HG03571 (cell line): Measurements from ENCODE around the gene COPA.
A peak's percentile ranks its signal among the peaks of the same experiment; 100 is the strongest.

Experiments used
- ATAC-seq: cut with Tn5 transposase; IDR thresholded peaks from one replicate; pipeline ENCODE4 v1.9.1; 2021; ENCODE audit not compliant: unreplicated experiment

COPA gene

DNA sequence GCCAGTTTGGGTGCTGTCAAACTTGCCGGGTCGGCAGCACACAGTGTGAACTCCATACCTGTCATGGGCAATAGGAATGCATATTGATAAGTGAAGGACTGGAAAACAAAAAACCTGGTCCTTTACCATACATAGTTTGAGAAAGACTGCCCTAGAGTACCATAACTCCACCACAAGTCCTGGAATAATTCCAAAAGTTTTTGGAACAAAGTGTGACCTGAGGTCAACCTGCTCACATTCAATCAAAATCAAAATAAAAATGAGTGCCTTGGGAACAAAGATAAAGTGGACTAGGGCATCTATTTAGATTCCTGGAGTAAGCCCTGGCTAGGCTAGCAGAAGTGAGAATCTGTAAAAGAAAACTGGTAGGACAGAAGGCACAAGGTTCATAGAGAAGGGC lies 65.7 kb downstream of the COPA start:
- ATAC-seq, result no peak

DNA sequence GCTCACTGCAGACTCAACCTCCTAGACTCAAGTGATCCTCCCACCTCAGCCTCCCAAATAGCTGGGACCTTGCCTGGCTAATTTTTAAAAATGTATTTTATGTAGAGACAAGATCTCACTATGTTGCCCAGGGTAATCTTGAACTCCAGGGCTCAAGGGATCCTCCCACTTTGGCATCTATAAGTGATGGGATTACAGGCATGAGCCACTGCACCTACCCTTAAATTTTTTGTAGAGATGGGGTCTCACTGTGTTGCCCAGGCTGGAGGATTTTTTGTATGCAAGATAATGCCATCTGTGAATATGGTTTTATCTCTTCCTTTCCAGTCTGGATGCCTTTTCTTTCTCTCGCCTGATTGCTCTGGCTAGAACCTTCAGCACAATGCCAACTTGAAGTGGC lies 72.0 kb downstream of the COPA start:
- no peak for ATAC-seq

DNA sequence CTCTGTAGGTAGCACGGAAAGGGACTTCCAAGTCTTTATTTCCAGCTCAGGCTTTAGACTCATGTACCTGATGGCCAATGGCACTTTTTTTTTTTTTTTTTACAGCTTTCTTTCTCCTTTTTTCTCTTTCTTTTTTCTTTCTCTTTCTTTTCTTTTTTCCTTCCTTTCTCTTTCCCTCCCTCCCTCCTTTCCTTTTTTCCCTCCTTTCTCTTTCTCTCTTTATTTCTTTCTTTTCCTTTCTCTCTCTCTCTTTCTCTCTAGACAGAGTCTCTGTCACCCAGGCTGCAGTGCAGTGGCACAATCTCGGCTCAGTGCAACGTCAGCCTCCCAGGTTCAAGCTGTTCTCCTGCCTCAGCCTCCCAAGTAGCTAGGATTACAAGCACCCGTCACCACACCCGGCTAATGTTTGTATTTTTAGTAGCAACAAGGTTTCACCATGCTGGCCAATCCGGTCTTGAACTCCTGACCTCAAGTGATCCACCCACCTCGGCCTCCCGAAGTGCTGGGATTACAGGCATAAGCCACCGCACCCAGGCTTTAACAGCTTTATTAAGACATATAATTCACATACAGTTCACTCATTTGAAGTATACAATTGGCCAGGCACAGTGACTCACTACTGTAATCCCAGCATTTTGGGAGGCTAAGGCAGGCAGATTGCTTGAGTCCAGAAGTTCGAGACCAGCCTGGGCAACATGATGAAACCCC lies 75.6 kb downstream of the COPA start:
- no peak for ATAC-seq

DNA sequence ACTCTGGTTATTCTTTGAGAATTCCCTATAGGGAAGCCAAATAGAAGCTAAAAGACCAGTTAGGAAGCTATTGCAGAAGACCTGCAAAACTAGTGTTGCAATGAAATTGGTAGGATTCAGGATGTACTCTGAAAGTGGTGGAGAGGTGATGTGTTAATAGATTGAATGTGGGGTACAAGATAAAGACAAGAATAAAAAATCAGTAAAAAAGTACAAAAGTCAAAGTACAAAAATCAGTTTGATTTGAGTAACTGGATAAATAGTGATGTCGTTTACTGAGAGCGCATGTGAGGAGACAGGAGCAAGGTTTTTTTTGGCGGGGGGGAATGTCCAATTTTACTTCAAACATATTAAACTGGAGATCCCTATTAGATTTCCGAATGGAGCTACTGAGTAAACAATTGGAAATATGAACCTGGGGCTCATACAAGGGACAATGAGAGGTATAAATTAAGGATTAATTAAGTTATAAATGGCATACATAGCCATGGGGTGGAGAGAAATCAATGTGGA lies 78.2 kb downstream of the COPA start:
- no peak for ATAC-seq

DNA sequence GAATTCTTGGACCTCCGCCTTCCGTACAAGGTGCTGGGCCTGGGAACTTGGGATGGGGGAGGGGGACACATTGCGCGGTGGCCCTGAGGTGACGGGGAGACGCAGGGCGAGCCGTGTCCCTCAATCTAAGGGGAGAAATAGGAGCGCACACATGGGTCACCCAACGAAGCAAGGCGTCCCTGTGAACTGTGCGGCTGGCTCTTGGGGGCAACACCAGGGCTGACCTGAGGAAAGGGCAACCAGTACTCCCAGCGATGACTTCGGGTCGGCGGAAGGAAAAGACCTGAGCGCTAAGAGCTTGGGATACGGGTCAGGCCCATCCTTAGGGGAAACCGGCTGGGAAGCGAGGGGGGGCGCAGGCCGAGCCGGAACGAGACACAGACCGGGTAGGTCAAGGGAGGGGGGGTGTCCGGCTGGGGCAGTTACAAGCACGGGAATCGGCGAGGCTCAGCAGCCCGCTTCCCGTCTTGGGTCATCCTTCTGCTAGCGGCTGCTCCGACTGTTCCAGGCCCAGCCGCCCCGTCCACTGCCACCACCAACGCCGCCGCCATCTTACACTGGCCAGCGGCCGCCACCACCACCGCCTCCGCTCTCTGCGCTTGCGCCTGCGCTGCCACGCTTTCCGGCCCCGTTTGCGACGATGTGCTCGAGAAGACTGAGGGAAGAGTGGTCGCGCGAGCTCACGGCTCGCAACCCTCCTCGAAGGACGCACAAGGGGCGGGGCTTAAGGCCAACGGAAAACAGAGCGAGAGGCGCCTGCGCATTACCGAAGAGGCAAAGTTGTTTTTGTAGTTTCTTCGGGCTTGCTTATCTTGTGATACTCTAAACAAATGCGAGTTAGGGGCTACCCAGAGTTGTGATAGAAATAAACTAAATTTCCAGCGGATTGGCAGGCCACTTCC lies 80.9 kb downstream of the COPA start, which contains the start of gene DCAF8:
DCAF8 (minus strand) TSS at position 657 of the 902 bp plus-strand sequence. CDS start 18,541 bp downstream, outside the sequence.
- ATAC-seq, result peak; percentile 77

DNA sequence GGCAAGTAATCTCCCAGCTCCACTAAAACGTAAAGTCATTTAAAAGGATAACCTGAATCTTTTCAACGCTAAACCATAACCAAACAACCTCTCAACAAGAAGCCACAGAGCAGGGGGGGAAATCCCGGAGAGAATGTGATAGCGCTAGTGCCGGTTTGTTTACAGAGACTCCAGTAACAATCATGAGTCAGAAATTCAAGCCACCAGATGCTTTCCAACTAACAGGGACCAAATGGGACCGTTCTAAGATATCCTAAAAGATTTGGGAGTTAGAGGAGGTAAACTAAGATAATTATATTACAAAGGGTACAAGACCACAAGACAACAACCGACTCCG lies 81.5 kb downstream of the COPA start:
- peak; percentile 29 for ATAC-seq

DNA sequence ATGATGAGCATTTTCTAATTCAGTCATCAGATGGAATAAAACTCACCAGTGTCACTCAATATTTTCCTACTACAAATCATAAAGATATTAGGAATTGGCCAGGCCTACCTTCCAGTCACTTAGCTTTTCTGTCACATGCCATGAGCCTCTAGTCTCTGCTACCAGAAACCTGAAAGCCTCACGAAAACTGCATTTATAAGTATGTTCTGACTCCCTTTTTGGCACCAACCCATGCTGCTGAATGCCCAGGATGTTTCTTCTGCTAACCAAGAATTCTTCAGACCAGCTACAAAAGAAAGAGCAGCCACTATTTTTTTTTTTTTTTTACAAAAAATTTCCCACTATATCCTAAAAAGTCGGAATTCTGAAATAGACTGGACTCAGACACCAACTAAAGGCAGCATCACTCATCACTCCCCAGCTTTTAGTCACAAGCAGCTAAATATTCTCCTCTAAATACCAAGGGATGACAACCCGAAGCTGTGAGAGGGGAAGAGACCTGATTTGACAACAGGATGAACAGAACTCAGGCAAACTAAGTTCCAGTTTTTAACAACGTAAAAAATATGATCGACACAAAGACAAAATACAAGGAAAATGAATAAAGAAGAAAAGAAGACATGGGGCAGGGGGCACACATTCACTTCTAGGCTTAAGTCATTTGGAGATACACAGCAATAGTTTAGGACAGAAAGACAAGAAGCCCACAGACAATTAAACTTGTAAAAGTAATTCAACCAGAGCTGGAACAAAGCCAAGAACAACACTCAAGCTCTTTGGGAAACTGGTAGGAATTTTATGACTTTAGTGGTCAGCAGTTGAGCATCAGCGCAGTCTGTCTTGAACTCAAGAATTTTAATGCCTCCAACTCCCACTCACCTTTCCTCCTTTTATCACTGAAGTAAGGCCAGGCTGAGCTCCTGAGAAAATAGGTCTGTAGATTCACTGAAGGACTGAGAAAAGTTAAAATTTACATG lies 82.4 kb downstream of the COPA start:
- no peak for ATAC-seq

DNA sequence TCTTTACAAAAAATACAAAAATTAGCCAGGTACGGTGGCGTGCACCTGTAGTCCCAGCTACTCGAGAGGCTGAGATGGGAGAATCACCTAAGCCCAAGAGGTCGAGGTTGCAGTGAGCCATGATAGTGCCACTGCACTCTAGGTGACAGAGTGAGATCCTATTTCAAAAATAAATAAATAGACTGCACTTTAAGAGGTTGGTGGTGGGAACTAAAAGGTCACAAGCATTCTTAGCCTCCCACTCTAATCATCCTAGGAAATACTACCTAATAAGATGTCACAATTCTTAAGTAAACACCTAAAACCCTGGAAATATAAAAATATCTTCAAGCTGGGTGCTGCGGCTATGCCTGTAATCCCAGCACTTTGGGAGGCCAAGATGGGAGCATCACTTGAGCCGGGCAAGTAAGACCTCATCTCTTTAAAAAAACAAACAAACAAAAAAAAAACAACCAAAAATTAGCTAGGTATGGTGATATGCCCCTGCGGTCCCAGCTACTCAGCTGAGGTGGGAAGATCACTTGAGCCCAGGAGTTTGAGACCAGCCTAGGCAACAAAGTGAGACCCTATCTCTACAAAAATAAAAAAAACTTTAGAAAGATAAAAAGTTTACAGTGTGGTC lies 84.8 kb downstream of the COPA start:
- no peak for ATAC-seq

DNA sequence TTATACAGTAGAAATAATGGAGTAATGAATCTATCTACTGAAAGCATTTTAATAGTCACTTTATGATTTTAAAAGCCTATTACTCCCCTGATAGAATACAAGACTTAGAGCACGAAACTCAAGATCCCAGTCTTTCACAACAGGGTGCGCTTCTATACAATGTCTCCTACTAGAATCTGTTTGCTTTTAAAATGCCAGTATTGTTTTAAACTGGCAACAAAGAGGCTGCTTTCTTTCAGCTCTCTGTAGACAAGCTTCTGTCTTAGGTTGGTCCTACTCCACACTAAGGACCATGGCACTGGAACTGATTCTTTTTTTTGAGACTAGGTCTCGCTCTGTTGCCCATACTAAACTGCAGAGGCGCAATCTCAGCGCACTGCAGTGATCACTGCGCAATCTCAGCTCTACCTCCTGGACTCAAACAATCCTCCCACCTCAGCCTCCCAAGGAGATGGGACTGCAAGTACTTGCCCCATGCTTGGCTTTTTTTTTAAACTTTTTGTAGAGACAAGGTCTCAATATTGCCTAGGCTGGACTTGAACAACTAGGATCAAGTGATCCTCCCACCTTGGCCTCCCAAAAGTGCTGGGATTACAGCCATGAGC lies 85.5 kb downstream of the COPA start:
- no peak for ATAC-seq

DNA sequence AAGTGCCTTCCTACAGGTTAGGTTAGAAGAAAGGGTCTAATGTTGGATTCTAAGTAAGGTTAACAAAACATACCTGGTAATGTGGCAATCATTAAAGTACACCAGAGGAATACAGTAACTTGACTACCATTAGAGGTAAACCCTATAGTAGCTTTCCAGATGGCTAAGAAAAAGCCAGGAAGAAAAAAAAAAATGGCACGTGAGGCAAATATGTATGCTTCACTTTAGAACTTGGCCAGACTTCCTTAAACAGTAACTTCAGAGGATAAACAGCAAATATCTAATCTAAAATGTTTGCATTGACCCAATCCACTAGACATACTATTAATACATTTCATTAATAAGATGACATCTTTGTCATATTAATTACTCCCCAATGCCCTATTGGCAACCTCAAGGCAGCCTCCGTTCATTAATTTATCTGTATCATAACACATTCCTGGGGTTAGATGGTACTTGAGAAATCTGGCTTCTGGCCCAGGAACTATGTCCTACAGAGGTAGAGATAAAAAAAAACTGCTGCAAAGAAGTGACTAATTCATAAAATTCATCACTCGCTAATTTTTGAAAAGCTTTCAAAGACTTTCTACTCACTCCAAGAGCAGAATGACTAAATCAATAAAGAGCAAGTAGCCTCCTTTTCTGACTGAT lies 86.5 kb downstream of the COPA start:
- no peak for ATAC-seq

DNA sequence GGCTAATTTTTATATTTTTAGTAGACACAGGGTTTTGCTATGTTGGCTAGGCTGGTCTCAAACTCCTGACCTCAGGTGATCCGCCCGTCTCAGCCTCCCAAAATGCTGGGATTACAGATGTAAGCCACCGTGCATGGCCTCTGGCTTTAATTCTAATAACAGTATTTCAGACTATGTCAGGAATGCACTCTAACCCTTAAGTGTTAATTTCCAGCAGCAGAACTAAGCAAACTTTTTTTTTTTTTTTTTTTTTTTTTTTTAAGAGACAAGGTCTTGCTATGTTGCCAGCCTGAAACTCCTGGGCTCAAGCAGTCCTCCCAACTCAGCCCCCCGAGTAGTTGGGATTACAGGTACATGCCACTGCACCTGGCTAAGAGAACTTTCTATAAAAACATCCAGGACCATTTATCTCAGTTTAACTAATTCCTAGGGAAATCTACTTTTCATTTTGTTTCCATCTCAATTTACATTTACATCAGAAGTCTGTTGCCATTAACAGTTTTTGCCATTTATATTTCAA lies 87.2 kb downstream of the COPA start:
- ATAC-seq, result no peak

DNA sequence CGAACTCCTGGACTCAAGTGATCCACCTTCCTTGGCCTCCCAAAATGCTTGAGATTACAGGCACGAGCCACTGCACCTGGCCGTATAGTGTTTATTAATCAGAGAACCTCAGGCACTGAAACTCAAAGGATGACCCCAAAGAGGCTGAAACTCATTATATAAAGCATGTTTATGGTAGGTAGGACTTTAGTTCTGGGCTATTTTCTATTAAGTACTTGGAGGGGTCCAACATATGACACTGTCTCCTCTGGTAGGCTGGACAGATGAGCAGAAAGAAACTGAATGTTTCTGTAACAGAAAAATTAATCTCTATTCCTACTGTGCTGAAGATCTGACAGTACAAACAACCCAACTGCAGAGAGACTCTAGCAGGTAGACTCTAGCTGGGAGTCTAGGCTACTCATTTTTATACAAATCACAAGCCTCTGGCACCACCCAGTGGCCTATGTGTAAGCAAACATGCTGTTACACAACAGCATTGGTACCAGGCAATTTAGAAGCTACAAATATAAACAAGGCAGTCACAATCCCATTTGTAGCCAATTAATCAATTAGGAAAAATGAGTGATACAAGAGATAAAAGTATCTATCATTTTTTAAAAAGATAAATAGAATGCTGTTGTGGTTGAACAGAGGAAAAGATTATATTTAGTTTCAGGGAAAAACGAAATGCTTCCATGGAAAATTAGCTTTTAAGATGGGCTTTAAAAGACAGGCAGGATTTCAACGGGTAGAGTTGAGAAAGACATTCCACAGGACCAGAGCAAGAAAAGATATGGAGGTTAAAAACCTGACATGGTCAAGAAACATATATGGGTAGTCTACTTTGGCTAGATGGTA lies 91.1 kb downstream of the COPA start:
- ATAC-seq, result no peak

DNA sequence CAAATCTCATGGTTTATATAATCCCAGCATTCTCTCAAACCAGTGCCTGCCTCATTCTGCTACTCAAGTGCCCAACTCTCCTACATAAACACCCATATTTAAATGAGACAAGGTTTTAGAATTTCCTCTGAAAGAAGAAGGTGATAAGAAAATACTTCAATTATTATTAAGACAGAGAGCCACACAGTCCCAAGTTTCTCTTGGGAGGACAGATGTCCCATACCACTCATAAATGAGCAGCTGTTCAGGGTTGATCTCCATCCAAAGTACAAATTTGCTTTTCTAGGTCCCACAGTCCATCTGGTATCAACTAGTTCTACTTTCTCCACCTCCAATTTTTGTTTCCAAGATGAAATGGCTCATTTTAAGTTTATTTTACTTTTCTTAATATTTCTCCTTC lies 92.0 kb downstream of the COPA start:
- no peak for ATAC-seq

DNA sequence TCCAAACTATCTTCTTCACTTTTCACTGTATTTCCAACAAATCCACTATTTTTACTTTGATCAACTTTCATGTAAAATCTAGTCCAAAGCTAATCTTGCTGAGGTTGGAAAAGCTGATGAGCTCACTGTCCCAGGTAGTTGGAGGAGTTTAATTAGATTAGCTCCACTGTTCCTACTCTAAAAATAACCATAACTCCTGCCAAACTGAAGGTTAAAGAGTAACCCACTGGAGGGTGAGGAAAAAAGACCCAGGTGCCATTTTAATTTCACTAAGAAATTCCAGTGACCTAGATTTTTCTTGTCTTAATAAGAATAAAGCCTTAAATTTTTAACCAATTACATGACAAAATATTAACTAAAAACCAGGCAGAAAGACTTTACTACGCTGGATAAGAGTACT lies 96.0 kb downstream of the COPA start:
- ATAC-seq, result no peak

DNA sequence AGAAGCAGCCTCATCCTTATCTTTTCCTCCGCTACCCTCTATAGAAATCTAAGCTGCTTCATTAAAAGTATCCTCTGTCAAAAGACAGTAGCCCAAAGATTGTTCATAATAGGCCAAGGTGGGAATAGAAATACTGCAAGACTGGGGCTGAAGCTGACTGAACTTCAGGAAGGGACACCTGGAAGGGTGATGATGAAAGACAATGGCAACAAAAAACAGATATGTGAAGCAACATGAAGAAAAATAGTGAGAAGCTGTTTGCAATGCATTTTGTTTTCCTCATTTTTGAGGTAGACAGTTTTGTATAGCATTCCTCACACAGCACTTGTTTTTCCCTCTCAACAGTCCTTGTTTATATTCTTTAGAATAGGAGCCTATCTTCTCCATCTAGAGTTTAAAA lies 97.6 kb downstream of the COPA start:
- no peak for ATAC-seq

DNA sequence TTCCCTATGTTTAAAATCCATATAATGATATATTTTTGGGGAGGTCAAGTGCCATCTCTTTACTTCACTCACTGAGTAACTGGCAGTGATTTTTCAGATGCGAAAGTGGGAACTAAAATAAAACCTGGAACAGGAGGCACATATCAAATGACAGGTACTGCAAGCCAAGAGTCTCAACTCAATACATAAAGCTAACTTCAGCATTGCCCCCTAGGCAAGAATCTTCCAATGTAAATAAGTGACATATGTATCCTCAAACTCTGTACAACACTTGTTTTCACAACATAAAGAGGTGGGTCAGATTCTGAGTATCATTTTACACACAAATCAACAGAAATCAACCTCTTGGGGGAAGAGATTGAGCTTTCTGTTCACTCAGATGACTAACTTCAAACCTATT lies 98.8 kb downstream of the COPA start:
- no peak for ATAC-seq

DNA sequence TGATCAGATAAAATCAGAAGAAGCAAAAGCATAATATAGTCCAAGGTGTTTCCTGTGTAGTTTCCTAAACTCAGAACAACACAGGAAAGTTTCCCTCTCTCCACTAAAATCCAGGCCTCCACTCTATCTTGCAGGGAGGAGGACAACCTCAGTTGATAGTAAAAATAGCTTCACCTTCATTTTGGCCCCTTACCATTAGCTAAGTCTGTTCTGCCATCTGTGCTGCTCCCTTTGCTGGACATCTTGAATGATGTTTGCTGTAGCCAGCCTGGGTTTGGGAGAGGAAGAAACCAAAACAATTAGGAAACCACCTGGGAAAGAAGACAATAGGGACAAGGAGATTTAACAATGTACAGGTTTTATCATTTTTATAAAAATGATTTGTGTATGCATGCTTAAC lies 99.3 kb downstream of the COPA start:
- ATAC-seq, result no peak

DNA sequence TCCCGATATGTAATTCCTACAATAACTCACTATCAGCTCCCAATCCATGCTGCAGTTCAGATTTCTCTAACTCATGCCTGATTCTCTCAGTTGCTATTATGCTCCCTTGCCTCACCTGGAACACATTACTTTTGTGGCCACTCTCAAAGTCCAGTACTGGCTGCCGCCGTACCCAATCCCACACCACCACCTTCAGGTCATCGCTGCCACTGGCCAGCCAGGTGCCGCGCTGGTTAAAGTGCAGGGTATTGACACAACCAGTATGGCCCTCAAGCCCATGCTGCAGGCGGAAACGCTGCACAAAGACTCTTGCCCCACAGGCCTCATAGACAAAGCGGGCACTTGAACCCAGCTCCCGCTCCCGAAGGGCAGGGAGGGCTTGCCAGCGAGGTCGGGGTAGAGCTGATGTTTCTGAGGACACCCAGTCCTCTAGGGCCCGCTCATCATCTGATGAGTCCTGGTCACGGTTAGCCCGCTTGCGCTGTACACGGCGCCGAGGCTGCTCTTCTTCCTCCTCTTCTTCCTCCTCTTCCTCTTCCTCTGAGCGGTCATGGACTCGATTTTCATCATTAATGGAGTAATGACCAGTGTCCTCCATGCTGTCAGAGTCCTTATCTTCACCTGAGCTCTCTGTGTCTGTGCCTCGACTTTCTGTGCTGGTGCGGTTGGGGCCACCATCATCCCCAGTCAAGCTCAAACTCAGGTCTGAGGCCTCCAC lies 103.3 kb downstream of the COPA start:
- ATAC-seq, result no peak
